NT2/D1 (cell line): ENCODE data around the gene PDPK1.

Experiments
- YY1 ChIP-seq: IDR thresholded peaks from 2 replicates; pipeline ENCODE4 v1.6.1; 2011; ENCODE audit not compliant: insufficient read length, insufficient read depth
- ZNF274 ChIP-seq: IDR thresholded peaks from 2 replicates; pipeline ENCODE4 v1.6.1; 2011; ENCODE audit warnings: mild to moderate bottlenecking, low read depth, low read length

DNA sequence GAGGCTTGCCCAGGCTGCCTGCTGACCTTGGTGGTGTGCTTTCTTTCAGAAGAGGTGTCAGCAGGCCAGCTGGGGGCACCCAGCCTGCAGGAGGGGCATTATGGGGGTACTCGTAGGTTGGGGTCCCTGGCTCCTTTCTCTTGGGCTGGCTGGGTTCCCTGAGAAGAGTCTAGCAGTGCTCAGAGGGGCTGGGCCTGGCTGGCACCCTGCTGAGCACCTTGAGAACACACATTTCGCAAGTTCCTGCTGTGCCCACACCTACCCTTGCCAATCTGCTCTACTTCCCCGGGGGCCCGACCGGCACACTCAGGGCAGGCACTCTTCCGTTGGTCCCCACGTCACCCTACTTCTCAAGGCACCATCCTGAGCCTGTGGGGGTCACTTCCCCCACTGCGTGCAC, 11.7 kb upstream of the PDPK1 start:
- no peak for TF ChIP-seq ZNF274
- no peak for TF ChIP-seq YY1
